Measurements from ENCODE around the gene AFAP1L1.

Gene AFAP1L1

GRCh38 chr5:149317281-149318048 lies 45.8 kb downstream of the AFAP1L1 start:
- DNase-seq, result peak in 1 of 2 experiments; percentile 59

DNA sequence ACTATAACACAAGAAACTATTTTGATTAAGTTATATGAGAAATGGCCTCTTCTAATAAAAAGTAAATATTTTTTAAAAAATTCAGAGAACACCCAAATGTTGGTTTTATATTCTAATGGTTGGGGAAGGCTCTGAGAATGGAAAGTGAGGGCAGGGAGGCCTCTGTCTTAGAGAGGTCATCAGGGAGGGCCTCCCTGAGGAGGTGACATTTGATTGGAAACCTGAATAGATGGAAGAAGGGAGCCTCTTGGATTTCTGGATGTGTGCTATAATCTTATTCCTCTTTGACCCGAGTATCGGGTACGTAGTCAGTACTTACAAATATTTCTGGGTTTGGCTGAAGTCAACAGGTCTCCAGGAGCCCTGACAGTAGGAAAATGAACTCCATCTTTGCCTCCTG lies 47.5 kb downstream of the AFAP1L1 start:
- no peak for DNase-seq

- no peak for DNase-seq
Observed at GRCh38 chr5:149320791-149321330, 49.2 kb downstream of the AFAP1L1 start.

- DNase-seq, result no peak
Observed at GRCh38 chr5:149322518-149322917, 50.9 kb downstream of the AFAP1L1 start.

DNA sequence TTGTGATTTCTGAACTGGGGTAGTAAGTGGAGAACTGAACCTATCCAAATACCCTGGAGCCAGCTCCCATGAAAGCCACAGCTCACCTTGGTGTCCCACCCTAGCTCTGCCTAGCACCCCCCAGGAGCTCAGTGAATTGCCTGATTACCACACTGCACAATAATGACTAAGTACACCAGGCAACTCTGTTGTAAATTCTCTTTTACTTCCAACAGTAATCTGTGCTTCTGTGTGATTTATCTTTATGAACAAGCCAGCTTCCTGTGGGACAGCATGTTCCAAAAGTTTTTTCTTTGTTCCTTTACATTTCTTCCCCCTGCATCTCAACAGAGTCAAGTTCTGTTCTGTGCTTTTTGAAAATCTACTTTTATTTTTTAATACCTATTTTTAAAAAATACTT lies 51.6 kb downstream of the AFAP1L1 start:
- DNase-seq, result no peak

GRCh38 chr5:149323621-149324205 lies 52.1 kb downstream of the AFAP1L1 start:
- no peak for DNase-seq

DNA sequence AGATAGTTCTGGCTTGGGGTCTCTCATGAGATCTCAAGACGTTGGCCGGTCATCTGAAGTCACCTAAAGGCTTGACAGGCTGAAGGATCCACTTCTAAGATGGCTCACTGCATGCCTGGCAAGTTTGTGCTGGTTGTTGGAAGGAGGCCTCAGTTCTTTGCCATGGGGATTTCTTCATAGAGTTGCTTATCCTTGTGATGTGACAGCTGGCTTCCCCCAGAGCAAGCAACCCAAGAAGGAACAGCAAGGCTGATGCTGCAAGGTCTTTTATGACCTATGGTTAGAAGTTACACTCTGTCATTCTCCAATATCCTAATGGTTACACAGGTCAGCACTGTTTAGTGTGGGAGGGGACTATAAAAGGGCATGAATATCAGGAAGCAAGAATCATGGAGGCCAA lies 53.0 kb downstream of the AFAP1L1 start:
- DNase-seq, result no peak

GRCh38 chr5:149325166-149325735 lies 53.6 kb downstream of the AFAP1L1 start:
- no peak for DNase-seq

GRCh38 chr5:149325894-149326293 lies 54.2 kb downstream of the AFAP1L1 start:
- no peak for DNase-seq

- DNase-seq, result no peak
Observed at GRCh38 chr5:149326611-149327010, 55.0 kb downstream of the AFAP1L1 start.

GRCh38 chr5:149328177-149328576 lies 56.5 kb downstream of the AFAP1L1 start:
- no peak for DNase-seq

GRCh38 chr5:149333711-149334443 lies 62.2 kb downstream of the AFAP1L1 start:
- no peak for DNase-seq

DNA sequence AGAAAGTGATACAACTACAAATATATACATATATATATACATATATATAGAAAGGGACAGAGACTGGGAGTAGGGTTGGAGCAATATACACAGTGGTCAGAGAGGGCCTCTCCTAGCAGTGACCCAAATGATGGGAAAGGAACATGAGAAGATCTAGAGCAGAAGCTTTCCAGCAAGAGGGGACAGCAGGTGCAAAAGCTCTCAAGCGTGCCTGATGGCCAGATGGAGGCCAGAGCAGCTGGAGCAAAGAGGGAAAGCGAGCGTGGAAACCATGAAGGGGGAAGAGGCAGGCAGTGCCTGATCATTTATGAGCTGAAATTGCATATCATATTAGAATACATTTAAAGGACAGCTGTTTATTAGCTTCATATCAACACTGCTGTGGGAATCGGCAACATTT lies 66.1 kb downstream of the AFAP1L1 start:
- DNase-seq, result no peak

- DNase-seq, result no peak
Observed at GRCh38 chr5:149338364-149338763, 66.7 kb downstream of the AFAP1L1 start.

DNA sequence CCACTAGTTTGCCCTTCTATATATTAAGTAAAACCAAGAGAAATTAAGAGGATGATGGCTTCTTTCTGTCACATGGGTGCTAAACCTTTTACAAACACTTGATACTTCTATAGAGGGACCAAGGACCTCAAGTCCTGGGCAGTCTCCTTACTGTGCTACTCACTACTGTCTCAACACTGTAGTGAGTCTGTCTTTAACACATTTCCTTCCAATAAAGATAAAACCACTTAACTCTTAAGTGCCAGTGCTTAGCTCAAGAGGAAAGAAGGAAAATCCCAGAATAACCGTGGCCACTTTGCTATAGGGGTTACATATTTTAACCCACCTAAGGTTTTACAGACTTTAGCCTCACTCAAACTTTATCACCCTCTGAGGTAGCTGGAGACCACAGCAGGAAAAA lies 69.3 kb downstream of the AFAP1L1 start:
- no peak for DNase-seq

DNA sequence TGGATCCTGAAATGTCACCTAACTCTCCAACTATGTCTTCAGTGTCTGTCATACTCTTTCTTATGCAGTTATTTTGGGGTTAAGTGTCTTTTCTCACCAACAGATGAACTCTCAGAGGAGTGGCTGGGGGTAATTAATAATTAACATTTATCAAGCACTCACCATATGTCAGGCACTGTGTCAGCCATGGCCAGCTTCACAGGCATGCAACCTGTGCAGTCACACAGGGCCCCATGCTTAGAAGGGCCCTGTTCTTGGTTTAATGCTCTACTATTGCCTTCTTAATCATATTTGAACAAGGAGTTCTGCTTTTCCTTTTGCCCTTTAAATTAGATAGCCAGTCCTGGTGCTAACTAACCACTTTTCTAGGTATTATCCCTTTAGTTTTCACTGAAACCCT lies 70.2 kb downstream of the AFAP1L1 start:
- no peak for DNase-seq

- no peak for DNase-seq
Observed at GRCh38 chr5:149344151-149344550, 72.5 kb downstream of the AFAP1L1 start.

GRCh38 chr5:149345147-149345891 lies 73.7 kb downstream of the AFAP1L1 start, which contains the start of gene GRPEL2:
Gene GRPEL2 (plus strand): TSS chr5:149345499. CDS start chr5:149345540, 41 bp downstream.
- DNase-seq, result peak; percentile 94 to 98

DNA sequence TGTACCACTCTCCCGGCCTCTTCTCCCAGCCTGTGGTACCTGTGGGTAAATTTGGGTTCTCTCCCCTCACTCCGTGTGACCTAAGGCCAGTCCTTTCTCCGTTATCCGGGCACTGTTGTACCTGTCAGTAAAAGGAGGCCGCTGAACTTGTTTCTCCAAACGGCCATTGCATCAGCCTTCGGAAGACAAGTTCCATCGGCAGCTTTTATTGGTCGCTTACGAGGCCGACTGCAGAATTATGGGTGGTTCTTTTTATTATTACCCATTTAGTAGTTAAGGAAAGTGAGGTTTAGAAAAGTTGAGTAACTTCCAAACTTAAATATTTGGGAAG lies 74.2 kb downstream of the AFAP1L1 start:
- DNase-seq, result peak in 1 of 2 experiments; percentile 18

DNA sequence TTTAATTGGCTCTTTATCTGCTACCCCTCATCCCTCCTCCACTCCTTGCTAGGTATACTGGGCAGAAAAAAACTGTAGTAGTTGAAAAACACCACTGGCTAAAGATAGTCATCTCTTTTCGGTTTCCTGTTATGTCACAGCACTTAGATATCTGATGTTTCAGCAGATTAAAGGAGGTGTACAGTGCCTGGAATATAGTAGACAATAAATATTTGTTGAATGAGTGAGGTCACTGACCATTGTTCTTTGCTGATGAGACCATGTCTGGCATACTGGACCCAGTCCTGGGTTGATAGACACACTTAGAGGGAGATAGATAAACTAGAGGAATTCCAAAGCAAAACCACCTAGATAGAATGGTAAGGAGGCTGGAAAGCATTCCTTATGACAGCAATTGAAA lies 76.9 kb downstream of the AFAP1L1 start:
- DNase-seq, result no peak

DNA sequence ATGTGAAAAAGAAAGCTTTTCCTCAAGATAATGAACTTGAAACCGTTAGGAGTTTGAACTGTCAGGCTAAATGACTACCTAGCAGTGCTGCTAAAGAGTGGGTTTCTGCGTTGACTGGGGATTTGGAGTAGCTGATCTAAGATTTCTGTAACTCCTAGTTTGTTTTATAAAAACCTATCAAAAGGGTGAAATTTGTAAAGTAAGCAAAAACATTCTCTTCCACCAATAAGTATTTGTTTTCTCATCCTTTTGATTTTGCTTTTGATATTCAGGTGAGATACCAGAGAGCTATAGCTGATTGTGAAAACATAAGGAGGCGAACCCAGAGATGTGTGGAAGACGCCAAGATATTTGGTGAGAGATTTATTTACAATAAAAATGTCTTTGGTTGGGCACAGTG lies 77.7 kb downstream of the AFAP1L1 start:
- DNase-seq, result no peak

DNA sequence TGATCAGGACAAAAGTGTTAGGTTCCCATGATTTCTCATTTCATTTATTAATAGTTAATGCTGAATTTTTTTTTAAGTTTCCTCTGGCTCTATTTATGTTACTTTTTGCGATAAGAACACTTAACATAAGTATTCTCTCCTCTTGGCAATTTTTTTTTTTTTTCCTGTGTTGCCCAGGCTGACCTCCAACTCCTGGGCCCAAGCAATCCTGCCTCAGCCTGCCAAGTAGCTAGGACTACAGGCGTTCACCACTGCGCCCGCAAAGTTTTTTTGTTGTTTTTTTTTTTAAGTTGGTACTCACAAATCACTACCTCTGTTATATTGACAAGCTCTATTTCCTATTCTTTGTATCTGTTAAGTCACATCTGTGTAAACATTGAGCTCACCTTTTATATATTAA lies 80.5 kb downstream of the AFAP1L1 start:
- no peak for DNase-seq

DNA sequence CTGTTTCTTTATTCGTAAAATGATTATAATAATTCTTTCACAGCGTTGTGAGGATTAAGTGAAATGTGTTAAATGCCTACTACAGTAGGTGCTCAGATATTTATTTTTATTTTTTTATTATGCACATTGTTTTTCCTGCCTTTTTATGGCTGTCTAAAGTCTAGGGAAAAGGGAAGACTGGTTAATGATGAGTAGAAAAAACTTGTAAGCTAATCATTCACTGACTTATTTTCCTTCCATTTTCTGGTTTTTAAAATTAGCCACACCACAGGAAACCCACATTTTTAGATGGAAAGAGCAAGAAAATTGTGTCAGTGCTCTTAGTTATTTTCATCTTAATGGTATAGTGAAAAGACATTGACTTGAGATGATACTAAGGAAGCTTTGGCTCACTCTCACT lies 82.3 kb downstream of the AFAP1L1 start:
- no peak for DNase-seq
